Lower leg skin (tissue), 4 donors: ENCODE data around the gene NARF. TPM values are rescaled to one million over a fixed set of nuclear protein-coding genes. Genes with fewer than 3 reads are reported as not detected.
"Not testable (repeated sequence)": the region's sequence is repeated elsewhere in the genome, so short reads cannot be mapped to it uniquely, and the experiment has no call there.

Experiments used
- DNase-seq, 2 donors: peaks; one replicate each; pipeline ENCODE4 v3.0.0-alpha.2; 2019; ENCODE audit warnings: low spot score in 2 of 2
- H3K4me3 ChIP-seq: fragments of 200-600 bp; sonication (generic); 2 replicates; pipeline ENCODE4 v1.5.1; 2017; ENCODE audit warnings: mild to moderate bottlenecking, low read depth; ENCODE audit not compliant: poor library complexity, severe bottlenecking
- CTCF ChIP-seq, 3 donors: fragments of 450-650 bp; IDR thresholded peaks; one replicate each; pipeline ENCODE4 v1.5.1; 2016; ENCODE audit warnings: antibody characterized with exemption in 3 of 3, mild to moderate bottlenecking in 3 of 3, moderate library complexity in 2 of 3
- POLR2A ChIP-seq, 2 donors: fragments of 450-650 bp; IDR thresholded peaks; one replicate each; pipeline ENCODE4 v1.6.1; 2016 to 2017; ENCODE audit warnings: antibody characterized with exemption in 2 of 2, mild to moderate bottlenecking in 1 of 2, moderate library complexity in 1 of 2
- WGBS, 2 donors: methylation state at CpG; one replicate each; pipeline ENCODE4 v1.1.5; 2018; 5-methylcytosine and 5-hydroxymethylcytosine counted together
- intact Hi-C: fragments of 100-400 bp; cut with DNase I; formaldehyde crosslinking; loops from one replicate; pipeline ENCODE4 v1.15.0; 2023; ENCODE audit warnings: low total_unique reads
- total RNA-seq, 4 donors: library from RNA; depleted of rRNA; stranded (reverse); fragments of >200 nt; gene quantifications; one replicate each; pipeline ENCODE4 v1.1.0, GENCODE V29; 2016

The NARF gene
- total RNA-seq, 4 donors from 2014 or later = 39.9 to 59.2 (median 44.3) TPM

- TF ChIP-seq POLR2A (IDR thresholded peaks at IDR 0.05) (no peak), CTCF (IDR thresholded peaks at IDR 0.05) (no peak)
- intact Hi-C loops = no loop called here
- DNase-seq = no peak
- 7 to 8% methylated on average over 6 of the region's 6 CpGs for WGBS, 2 donors
- H3K4me3 ChIP-seq = no peak overlapping the region
Observed at GRCh38 chr17:82536512-82537201, 78.1 kb downstream of the NARF start.

- intact Hi-C loops, DNase-seq, H3K4me3 ChIP-seq: not testable (repeated sequence)
- 46 to 60% methylated on average over 9 of the region's 9 CpGs for WGBS, 2 donors
Observed at GRCh38 chr17:82537228-82537627, 78.7 kb downstream of the NARF start.

- not testable (repeated sequence) for DNase-seq
- WGBS, 2 donors = 79 to 81% methylated on average over 17 to 18 of the region's 18 CpGs
Observed at GRCh38 chr17:82539076-82539475, 80.5 kb downstream of the NARF start.

More at GRCh38 chr17:82539076-82539475, 80.5 kb downstream of the NARF start:
- H3K4me3 ChIP-seq, intact Hi-C loops: not testable (repeated sequence)

Other genes starting within 250 kb of the NARF start
- gene CCDC57, start 245.9 kb upstream of the NARF start, total RNA-seq = 10 to 100 TPM; 16.0 to 33.5 (median 31.5) TPM
- 10 to 100 TPM; 10.0 to 18.5 (median 15.2) TPM for gene SLC16A3, start 229.7 kb upstream of the NARF start, total RNA-seq
- gene CSNK1D, start 185.0 kb upstream of the NARF start, total RNA-seq = 10 to 100 TPM; 46.0 to 88.4 (median 56.4) TPM
- gene CD7, start 141.1 kb upstream of the NARF start, total RNA-seq = under 1 TPM in 2 of 4 donors, not detected in 2; 0.45 to 0.99 TPM
- gene SECTM1, start 125.0 kb upstream of the NARF start, total RNA-seq = 10 to 100 TPM; 12.4 to 16.3 (median 14.5) TPM
- not detected for gene TEX19, start 99.5 kb upstream of the NARF start, total RNA-seq
- not detected for gene UTS2R, start 87.0 kb upstream of the NARF start, total RNA-seq
- 10 to 100 TPM; 30.0 to 47.1 (median 39.3) TPM for gene HEXD, start 40.4 kb upstream of the NARF start, total RNA-seq
- gene OGFOD3, start 40.2 kb upstream of the NARF start, total RNA-seq = 10 to 100 TPM; 13.0 to 28.7 (median 23.2) TPM
- 10 to 100 TPM; 32.4 to 48.8 (median 43.5) TPM for gene CYBC1, start 8.0 kb upstream of the NARF start, total RNA-seq
- 10 to 100 TPM; 40.4 to 76.7 (median 52.4) TPM for gene FOXK2, start 61.0 kb downstream of the NARF start, total RNA-seq
- gene WDR45B, start 189.7 kb downstream of the NARF start, total RNA-seq = 100 to 1,000 TPM in 1 of 4 donors, 10 to 100 TPM in 3; 68.1 to 111 (median 83.2) TPM
- 10 to 100 TPM; 17.4 to 51.2 (median 27.0) TPM for gene RAB40B, start 240.0 kb downstream of the NARF start, total RNA-seq